ENCODE data around the gene ELAC2.
"Not testable (repeated sequence)": the region's sequence is repeated elsewhere in the genome, so short reads cannot be mapped to it uniquely, and the experiment has no call there.

Gene ELAC2

DNA sequence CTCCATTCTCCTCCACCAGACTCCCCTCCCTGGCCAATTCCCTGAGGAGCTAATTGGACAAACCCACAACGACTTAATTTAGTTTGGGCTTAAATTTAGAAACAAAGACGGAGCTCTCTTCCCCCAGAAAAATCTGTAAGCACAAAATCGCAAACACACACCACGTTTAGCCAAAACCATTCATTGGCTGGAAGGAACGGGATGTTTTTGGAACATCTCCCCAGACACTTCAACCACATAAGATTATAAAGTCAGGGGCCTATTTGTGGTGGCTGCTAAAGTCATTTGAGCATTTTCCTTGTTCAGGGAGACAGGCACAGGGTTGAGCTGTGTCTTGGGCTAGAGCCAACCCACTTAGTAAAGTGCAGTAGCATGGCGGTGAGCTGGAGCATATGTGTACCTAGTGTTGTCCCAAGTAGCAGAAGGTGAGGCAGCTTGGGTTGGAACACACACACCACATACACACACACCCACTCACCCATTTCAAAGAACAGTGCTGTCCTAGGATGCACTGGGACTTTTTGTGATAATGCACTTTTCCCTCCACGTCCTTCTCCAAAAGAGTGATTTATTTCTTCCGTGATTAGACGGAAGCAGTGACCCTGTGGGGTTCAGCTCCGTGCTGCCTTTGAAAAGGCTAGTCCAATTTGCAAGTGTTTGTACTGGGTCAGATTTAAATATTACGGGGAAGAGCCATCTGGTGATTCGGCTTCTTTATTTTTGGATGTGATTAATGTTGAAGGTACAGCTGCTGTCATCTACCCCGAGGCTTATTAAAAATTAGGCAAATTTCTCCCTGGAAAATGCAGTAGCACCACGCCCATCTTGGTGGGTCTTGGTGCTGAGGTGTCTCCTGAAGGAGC is 32.2 kb downstream of the ELAC2 start:
- no peak for DNase-seq

DNA sequence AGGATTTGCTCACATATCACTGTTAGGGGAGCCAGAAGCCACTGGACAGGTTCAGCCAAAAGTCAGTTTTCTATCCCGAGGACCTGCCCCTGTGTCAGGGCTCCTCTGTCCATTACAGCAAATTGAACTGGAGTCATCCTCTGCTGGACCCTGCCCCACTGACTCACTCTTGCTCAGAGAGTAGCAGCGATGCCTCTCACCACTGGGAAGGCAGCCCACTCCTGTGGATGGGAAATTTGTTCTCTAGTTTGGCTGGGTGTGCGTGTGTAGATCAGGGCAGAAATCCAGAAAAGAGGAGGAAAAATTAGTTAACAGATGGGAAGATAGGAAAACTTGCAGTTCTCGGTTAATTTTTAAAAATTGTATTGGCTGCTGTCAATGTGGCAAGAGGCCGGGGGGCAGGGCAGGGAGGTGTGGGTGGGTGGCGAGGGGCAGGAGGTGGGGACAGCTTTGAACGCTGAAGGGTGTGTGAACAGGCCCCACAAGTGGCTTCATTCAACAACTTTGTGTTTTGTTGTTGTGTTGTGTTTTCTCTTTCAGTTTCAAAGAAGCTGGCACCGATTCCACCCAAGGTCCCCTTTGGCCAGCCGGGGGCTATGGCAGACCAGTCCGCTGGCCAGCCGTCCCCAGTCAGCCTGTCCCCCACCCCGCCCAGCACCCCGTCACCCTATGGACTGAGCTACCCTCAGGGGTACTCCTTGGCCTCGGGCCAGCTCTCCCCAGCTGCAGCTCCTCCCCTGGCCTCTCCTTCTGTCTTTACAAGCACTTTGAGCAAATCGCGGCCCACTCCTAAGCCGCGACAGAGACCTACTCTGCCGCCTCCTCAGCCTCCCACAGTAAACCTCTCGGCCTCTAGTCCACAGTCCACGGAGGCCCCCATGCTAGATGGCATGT is 33.6 kb downstream of the ELAC2 start:
- no peak for DNase-seq

DNA sequence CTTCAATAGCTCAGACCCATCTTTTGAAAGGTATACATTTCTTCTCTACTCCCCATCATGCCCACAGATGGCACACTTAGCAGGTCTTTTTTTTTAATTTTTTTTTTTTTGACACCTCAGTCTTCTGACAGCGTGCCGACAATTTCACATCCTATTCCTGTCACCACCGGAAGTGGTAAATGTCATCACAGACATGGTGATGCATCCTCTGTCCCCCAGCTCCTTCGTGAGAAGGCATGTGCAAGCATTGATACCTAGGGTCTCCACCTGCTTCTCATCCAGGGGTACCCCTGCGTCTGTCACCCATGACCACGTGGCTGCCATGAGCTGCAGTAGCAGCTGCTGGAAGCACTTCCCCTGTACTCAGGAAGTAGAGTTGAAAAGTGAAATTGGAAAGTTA is 35.6 kb downstream of the ELAC2 start:
- DNase-seq = no peak

DNA sequence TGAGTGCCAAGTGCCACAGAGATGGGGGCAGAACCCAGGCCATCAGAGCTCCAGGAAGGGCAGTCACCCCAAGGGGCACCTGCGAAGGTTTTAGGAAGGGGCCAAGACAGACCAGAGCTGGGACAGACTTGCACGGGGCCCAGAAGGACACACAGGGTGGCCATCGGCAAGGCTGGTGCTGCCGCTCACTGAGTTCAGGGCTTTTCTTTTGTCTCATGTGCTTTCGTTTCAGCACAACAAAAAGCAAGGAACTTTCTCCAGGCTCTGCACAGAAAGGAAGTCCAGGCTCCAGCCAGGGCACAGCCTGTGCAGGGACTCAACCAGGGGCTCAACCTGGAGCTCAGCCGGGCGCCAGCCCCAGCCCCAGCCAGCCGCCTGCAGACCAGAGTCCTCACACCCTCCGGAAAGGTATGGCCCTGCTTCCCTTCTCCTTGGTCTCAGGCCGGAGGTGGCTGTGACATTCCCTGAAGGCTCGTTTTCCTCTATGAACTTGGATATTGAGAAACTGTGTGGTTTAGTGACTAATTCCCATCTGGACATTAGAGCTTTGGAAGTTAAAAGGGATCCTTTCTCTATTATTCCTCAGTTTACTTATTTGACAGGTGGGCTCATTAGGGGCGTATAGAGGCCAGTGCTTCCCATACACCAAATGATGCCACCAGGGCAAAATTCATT is 37.9 kb downstream of the ELAC2 start:
- DNase-seq = no peak

DNA sequence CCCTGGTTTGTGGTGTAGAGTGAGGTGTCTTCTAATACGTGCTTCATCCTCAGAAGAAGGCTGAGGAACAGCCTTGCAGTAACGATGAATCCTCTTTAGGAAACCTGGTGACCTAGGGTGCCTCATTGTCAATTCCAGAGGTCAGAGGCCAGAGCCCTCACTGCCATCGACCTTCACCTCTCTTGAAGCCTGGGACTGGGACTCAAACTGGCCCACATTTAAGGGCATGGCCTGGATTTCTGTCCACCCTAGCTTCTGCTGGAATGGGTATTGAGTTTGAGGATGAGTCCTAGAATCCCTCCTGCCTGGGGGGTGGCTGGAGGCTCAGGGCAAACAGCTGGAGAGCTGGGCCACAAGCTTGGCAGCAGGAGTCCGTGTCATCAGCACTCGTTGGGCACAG is 38.6 kb downstream of the ELAC2 start:
- DNase-seq = no peak

DNA sequence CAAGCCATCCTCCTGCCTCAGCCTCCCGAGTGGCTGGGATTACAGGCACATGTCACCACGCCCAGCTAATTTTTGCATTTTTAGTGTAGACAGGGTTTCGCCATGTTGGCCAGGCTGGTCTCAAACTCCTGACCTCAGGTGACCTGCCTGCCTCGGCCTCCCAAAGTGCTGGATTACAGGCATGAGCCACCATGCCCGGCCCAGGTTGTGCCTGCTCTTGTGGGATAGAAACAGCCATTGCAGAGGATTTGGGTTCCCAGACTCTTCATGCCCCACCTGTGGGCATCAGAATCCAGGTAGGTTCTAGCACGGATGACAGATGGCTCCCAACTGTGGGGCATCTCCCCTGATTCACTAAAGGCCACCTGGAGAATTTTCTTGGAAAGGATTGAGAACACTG is 39.0 kb downstream of the ELAC2 start:
- DNase-seq = not testable (repeated sequence)

DNA sequence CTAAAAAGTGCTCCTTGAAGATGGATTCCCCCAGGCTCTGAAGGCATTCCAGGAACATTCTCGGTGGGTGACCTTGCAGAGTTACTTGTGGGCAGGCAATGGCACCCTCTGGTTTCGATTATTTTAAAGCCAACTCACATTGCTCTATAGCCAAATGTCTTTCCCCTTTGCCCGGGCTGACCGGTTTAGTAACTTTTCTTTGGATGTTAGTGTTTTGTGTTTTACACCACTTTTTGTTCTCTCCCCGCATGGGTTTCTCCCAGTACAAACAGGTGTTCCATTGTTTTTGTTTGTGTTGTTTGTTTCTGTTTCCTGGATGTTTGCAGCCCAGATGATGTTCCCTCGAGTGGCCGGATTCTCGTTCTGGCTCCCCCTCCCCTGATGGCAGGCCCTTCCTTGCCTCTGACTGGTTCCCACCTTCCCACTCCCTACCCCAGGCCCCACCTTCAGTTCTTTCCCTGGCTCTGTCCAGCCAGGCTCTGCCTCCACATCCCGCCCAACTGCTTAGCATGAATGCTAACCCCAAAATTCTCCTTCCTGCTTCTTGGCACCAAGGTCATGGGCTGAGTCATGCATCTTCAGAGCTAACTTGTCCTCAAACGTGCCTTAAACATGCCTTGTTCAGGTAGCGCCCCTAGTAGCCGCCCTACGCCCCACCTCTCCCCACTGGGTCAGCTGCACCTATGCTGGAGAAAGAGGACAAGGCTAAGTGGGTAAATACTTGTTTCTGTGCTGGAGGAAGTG is 40.6 kb downstream of the ELAC2 start:
- no peak for DNase-seq

DNA sequence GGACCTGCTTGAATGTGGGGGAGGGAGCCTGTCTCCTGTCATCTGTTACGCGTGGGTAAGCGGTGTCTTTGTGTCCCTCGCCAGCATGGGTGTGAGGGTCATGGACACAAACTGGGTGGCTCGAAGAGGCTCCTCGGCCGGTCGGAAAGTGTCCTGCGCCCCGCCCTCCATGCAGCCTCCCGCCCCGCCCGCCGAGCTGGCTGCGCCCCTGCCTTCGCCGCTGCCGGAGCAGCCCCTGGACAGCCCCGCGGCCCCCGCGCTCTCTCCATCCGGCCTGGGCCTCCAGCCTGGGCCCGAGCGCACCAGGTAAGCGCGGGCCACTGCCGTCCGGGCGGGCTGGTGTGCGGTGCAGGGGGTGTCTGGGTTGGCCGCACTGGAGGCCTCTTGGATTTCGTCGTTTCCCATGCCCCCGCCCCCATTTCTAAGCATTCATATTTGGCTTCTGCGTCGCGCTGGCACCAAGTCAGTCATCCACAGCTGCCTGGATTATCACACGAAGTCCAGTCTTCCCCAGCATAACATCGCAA is 43.8 kb downstream of the ELAC2 start:
- no peak for DNase-seq

DNA sequence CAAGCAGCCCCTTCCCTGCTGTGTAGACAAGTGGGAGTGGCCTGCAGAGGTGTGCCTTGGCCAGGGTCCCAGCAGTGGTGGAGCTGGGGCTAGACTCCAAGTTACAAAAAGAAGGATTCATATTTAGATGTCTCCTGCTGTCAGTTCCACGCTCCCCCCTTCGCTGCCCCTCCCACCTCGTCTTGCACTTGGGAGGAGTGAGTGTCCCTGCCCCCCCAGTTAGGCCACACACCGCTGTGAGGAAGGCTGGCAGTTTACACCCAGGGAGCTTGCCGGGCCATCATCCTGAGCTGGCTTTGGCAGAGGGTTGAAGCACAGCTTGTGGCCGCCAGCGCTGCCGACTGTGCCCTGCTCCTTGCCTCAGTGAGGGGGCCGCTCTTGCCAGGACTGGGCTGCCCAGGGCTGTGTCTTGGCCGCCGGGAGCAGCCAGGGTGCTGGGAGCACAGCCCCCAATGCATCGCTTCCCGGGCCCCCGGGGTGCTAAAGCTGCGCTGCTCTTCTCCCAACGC is 44.3 kb downstream of the ELAC2 start:
- no peak for DNase-seq

DNA sequence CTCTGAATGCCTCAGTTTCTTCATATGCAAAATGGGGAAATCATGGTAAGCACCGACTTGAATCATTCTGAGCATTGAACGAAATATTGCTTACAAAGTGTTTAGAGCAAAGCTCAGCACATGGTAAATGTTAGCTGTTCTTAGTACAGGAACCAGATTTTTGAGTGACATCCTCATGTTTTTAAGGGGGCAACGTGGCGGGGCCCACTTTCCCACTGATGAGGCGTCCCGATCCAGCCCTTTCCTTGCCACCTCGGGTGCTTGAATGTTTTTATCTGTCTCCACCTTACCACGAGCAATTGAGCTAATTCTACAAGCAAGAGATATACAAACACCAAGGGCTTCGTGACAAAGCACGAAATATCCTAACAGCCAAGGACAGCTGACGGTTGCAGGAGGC is 49.9 kb downstream of the ELAC2 start:
- no peak for DNase-seq

DNA sequence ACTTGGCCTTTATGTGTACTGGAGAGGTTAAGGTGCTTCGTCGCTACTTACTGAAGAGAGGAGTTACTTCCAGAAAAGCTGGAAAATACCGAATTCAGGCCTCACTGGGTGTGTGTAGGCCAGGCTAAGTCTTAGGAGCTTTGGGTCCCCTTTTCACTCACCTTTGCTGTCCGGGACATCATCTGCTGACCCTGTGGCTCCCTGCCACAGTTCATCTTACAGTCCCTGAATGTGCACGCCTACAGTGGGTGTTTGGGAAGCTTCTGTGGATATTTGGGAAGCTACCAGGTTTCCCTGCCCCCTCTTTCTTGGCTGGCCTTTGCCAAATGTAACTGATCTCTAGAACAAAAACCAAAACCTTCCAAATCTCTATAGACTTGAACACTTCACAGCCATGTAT is 51.4 kb downstream of the ELAC2 start:
- no peak for DNase-seq

DNA sequence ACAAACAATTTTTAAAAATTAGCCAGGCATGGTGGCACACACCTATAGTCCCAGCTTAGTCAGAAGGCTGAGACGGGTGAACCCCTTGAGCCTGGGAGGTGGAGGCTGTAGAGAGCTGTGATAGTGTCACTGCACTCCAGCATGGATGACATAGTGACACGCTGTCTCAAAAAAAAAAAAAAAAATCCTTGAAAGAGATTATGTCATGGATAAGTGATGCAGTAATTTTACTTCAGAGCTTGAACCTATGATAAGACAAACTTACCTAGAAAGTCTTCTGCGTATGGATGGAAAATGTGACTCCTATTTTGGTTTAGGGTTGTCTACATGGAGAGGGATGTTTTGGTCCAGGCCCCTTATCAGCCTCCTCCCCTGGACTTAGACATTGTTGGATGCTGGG is 51.8 kb downstream of the ELAC2 start:
- no peak for DNase-seq

DNA sequence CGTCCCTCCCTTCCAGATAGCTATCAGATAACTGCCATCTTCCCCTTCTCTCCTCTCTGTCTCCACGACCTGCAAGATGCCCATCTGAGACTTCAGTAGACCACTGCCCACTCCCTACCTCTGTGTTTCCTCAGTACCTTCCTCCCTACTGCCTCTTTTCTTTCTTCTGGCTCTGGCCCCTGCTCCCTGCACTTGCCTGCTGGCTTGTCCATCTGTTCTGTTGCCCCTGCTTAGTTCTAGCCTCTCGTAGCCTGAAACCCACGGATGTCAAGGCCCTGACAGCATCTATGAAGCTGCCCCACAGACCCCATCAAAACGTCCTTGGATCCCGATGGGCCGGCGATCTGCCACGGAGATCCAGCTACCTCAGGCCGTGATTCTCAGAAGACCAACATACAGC is 53.0 kb downstream of the ELAC2 start:
- no peak for DNase-seq

DNA sequence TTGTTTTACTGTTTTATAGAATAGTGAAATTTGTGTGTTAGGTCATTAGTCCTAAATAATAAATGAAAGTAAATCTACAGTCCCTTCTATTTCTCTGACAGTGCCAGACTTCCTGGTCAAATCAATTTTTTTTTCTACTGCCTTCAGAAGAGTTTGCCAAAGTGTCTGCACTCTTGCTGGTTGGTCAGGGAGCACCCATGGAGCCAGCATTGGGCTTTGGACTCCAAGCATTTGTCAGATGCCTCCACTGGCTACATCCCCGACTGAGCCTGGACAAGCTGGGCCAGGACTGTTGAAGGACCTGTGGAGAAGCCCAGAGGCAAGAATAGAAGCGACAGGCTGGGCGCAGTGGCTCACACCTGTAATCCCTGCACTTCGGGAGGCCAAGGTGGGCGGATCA is 53.7 kb downstream of the ELAC2 start:
- DNase-seq = no peak

DNA sequence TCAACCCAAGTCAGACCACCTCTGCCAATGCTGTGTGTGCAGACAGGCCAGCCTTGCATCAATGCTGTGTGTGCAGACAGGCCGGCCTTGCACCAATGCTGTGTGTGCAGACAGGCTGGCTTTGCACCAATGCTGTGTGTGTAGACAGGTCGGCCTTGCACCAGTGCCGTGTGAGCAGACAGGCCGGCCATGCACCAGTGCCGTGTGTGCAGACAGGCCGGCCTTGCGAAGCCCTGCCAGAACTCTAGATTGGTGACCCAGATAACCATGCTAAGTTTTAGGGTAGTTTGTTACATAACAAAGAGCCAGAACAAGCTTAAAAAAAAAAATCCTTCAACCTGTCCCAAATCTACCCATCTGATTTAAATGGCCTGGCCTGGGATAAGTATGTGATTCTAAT is 54.3 kb downstream of the ELAC2 start:
- DNase-seq = no peak

DNA sequence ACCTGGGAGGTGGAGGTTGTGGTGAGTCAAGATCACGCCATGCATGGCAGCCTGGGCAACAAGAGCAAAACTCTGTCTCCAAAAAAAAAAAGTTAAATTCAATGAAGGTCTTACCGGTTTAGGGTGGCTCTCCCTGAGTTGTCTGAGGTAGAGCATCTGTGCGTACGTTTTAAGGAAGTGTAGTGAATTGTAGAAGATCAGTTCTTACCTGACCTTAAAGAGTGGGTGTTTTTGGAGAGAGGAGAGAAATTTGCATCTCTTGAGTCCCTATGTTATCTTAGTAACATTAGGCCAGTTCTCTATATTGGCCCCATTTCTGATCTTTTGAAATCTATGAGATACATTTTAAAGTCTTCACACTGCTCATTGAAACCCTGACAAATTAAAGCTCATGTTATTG is 56.2 kb downstream of the ELAC2 start:
- no peak for DNase-seq

DNA sequence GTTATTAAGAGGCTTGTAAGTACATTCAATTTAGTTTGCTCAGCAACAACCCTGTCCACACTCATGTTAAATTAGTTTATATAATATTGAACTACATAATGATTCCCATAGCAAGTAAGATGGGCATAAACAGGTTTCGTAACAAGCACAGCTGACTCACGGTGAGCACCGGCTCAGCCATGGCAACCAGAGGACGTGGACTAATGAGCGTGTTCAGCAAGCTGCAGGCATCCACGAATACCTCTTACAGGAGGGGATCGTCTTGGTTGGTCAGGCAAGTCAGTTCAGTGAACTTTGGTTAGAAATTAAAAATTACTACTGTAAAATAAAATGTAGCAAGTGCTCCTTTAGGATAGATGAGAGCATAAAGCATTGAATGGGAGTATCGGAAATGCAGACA is 58.4 kb downstream of the ELAC2 start:
- DNase-seq = no peak

DNA sequence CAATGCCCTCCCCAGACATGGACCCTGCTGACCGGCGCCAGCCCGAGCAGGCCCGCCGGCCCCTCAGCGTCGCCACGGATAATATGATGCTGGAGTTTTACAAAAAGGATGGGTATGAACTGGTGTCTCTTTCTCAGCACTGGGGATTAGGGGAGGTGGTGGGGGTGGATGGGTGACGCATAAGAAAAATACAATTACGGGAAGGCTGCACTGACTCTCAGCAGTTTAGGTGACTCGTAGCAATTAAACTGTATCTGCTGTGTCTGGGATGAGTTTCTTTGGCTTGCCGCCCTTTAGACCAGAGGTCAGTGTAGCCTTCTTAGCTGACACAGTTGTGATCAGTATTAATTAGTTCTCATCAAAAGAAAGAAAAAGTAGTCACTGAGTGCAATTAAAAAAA is 59.0 kb downstream of the ELAC2 start:
- DNase-seq = no peak

DNA sequence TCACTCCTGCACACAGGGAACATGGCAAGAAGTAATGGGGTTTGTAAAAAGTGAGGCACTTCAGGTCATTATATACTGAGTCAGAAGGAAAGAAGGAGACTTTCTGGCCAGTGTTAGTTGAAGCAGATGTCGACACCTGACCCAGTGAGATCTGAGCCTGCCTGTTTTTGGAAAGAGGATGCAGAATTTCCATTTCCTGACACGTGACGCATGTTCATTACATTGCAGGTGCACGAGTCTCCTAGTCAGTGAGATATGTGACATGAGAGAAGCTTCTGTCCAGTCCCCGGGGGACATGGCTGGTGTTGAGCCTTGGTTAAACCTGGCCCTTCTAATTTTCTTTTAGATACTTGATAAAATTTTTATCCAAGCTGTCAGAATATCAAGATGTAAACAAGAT is 62.3 kb downstream of the ELAC2 start:
- no peak for DNase-seq

DNA sequence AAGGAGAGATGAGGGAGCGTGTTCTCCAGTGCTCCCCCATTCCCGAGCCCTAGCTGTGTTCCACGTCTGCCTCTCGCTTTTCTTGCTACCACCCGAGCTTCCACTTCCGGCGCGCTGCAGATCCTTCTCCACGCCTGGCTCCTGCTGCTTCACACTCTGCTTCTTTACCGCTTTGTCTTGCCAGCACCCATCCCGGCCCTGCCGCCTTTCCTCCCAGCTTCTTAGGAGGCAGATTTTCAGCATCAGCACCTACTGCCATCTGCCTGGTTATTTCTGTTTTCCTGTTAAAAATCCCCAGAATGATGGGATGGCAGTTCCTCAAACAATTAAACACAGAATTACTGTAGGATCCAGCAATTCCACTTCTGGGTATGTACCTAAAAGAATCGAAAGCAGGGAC is 64.7 kb downstream of the ELAC2 start:
- DNase-seq = no peak

DNA sequence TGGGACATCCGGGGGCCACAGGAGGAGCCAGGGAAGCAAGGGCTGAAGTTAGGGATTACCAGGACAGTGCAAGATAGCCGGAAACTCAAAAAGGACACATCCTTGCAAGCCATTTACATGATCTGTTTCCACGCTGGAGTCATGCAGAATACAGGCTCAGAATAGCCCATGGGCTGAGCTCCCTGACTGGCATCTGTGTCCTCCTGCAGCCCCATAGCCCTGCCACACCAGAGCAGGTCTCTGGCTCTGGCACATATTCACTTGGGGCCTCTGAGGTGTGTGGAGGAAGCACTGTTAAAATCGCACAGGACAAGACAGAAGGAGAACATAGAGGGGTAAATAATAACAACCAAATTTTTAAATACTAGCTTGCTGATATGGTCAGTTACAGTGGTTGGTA is 65.8 kb downstream of the ELAC2 start:
- DNase-seq = no peak

DNA sequence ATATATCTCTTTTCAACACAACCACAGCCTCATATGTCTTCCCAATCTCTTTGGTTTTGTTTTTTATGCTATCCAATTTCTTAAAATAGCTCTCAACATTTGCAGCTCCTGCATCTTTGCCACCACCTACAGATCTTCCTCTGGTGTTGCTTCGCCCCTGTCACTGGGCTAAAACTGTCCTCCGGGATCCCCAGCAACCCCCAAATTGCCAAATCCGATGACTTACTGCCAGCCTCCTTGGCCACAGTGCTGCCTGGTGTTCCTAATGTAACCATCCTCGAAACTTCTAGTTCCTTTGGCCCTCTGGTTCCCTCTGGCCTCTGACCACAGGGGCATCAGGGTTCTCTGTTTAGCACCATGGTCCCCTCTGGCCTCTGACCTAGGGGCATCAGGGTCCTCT is 70.8 kb downstream of the ELAC2 start:
- DNase-seq = no peak
